HG03135 (cell line): ENCODE measurements around the gene BARX1.
"Not testable (repeated sequence)": the region's sequence is repeated elsewhere in the genome, so short reads cannot be mapped to it uniquely, and the experiment has no call there.

Experiments
- ATAC-seq: cut with Tn5 transposase; IDR thresholded peaks from one replicate; pipeline ENCODE4 v1.9.1; 2021; ENCODE audit warnings: mild to moderate bottlenecking, moderate library complexity; ENCODE audit not compliant: unreplicated experiment

The BARX1 gene

DNA sequence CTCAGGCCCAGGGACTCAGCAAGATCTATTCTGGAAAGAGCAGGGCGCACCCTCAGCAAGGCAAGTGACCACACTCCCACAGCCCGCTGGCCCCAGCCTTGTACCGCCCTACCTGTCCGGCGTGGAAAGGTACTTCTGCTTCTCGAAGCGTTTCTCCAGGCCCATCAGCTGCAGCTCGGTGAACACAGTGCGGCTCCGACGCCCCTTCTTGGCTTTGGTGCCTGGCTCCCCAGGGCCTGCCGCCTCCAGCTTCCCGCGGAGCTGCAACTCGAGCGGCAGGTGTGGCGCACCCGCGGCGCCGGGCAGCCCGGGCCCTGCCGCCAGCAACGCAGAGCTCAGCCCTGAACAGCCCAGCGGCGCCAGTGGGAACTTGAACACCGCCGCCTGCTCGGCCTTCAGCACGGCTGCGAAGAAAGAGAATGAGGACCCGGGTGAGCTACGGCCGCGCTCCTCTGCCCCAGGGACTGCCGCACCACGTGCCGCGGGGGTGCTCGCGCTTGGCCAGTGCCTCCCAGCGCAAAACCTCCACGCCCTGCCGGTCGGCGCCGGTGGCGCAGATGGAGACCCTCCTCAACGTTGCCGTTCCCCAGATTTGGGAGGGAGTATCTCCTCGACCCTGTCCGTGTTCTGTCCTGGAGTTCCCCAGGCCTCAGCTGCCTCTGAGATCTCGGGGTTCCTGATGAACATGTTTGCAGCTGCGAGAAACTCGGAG, 2.2 kb downstream of the BARX1 start:
- ATAC-seq, result no peak

DNA sequence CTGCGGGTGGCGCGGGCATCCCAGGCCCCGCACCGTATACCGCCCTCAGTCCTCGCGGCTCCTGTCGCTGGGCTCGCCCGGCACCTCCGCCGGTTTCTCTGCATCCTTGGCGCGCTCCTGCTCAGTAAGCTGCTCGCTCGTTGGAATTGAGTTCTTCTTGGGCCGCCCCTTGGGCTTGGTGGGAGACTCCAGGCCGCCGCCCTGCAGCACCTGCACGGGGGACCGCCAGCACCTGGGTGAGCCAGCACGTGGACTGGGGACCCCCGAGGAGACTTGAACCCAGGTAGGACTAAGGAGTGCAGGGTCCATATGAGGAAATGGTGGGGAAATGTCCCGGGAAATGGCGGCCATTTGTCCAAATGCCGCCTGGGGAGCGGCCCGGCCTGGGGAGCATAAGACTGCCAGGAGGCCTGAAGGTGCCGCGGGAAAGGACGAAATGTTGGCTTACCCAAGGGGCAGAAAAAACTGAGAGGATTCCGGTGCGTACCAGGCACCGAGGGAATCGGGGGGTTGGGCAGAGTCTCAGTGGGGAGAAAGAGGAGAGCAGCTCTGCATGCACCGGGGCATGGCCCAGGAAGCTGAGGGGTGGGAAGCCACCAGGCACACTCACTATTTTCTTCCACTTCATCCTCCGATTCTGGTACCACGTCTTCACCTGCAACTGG, 2.9 kb downstream of the BARX1 start:
- no peak for ATAC-seq

DNA sequence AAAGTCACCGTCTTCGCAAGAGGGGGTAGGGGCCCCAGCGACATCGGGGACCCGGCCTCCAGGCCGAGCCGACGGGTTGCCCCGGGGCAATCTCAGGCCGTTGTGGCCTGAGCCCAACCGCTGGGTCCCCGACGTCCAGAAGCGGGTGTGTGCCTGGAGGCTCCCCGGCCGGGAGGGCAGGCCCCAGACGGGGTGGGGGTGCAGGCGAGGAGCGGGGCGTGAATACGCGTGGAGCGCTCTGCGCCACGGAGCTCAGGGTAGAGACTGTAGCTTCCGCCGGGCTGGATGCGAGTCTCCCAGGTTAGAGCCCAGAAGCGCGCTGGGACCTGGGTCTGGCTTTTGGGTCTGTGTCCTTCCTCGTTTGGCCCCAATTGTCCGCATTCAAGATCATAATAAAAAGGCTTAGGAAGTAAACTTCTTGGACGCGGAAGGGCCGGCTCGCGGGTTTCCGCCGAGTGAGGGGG, 3.5 kb downstream of the BARX1 start:
- no peak for ATAC-seq

DNA sequence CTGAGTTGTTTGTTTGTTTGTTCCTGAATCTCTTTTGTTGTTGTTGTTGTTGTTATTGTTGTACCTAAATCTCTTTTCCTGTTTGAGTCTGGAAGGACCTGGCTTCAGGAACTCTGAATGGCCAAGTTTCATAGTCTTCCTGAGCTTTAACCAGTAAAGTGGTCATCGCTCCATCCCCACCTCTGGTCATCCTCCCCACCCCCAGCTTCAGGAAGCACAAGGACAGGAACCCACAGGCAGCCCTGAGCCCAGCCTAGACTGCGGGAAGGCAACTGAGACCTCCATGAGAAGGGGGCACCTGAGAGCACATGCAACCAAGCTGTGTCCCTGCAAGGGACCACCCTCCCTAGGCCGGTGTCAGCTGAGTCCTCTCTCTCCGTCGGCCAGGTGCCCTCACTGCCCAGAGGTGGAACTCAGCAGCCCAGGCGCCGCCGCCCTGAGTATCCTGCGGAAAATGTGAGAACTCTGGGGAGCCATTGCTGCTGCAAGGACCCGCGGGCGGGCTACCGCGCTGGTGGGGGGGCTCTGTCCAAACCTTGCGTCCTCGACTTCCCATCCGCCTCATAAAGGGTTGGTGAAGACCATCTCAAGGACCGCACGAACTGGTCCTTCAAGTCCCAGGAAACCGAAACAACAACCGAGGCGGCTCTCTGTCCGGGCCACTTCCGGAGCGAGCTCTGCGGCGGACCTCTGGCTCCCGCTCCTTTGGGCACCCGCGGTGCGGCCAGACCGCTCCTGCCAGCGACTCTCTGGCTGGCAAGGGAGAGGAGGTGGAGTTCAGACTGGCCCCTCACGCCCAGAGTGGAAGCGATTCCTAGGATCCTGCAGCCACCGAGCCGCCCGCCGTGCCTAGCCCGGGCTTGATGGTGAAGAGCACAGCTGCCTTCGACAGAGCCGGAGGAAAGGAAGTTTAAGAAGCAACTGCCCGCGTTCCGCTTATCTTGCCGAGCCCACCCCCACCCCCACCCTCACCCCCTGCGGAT, 4.2 kb downstream of the BARX1 start:
- no peak for ATAC-seq

- ATAC-seq, result no peak
These were observed 5.3 kb downstream of the BARX1 start for GRCh38 chr9:93949694-93950449.

DNA sequence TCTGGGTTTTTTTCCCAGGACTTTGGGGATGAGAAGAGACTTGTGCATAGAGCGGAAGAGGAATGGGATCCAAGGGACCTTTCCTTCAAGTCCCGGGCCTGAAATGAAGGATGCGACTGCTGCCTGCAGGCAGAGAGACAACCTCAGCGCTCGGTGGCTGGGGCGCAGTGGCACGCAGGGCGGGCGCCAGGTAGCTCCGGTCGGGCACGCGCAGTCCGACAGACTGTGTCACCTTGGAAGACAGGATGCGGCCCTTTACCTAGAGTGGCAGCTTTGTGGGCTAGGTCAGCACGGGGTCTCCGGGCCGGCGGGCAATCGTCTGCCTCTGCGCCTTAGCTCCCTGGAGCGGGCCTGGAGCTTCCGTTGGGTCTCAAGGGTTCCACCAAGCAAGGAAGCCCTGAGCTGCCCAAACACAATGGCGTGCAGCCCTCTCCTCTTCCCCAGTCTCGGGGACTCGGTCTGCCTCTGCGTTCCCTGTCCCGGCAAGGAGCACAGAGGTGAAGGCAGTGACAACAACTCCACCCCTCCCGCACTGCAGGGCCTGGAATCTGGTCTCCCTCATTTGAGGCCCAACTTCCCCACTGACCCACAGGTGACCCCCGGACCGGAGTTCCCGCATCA, 6.0 kb downstream of the BARX1 start:
- ATAC-seq, result no peak

DNA sequence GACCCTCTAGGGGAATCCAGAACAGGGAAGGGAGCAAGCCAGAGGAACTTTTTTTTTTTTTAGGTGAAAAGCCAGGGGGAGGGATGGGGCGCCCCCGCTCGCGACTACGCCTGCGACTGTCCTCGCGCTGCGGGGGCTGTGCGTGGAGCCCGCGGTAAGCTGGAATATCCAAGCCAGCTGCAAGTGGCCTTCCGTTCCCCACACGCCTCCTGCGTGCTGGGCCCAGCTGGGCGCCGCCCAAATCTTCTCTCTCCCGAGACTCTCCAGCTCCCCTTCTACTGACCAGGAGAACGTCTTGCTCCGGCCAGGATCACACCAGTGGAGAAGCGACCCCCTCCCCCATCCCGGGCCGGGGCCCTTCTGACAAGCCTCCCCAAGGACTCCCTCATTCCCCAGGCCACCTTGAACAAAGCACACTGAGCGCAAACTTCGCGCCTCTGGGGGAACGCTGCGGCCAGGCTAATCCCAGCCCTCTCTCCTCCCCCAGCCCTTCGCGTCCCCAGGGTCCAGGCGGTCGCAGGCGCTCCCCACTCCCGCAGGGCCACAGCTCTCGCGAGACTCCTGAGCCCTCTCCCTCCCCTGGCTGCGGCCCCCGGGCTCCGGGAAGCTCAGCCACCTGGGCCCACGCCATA, 6.6 kb downstream of the BARX1 start:
- ATAC-seq, result no peak

- no peak for ATAC-seq
These were observed 7.6 kb downstream of the BARX1 start for GRCh38 chr9:93947409-93948070.

DNA sequence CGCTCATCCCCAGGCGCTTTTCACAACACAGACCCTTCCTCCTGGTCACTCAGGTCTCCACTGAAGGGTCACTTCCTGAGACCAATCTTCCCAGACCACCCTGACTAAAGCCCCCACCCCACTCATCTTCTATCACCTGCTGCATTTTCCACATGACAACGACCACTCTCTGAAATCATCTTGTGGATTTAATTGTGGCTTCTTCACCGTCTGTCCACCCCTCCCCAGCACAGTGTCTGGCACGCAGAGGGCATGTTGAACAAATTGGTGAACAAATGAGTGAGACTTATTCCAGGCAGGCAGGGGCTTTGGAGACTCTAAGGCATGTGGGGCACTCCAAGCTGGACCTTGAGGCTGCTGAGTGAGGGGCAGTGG, 8.8 kb downstream of the BARX1 start:
- no peak for ATAC-seq

DNA sequence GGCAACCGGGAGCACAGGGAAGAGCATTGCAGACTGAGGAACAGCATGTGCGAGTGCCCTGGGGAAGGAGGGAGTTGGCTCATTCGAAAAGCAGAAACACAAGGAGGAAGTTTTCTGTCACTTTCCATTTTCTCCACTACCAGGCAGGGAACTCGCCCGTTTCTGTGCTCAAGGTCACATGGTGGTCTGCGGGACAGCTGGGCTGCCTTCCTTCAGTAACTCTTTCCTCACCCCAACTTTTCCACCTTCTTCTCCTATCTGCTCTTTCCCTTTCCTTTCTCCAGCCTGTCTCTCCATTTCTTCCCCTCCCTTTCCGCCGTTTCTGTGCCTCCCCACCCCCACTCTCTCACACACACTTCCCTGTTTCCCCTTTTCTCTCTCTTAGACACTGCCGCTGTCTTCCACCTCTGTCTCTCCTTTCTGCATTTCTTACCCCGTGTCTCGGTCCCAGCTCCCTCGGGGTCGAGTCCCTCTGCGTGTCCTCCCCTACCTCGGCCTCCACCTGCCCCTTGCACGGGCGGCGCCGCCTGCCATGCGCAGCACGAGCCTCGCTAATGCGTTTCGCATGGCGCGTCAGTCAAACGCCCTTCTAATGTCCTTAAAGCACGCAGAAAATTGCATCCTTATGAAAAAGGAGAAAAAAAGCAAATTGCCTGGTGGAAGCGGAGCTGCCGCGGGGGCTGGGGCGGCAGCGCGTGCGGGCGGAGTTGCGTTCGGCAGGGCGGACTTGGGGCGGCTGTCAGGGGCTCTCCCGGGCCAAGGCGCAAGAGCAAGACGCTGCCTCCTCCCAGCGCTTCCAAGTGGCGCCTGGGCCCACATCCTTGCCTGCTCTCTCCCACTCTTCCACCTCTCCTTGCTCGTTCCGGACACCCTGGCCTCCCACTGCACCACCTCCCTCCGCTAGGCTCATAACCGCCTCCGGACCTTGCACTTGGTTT, 9.5 kb downstream of the BARX1 start:
- ATAC-seq, result no peak

DNA sequence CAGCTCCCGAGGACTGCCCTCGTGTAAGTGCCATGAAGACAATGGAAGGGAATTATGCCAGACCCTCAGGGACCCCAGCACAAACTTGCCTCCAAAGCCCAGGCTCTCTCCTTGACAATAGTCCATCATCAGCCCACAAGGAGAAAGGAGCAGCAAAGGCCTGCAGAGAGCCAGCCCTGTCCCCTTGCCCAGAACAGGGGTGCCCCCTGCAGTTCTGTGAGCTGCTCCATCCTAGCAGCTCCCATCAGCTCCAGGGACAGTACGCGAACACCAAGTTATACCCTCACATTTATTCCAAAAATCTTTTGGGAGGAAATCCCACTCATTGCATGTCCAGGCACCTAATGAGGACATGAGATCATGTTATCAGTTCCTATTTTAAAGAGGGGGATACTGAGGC, 11.1 kb downstream of the BARX1 start:
- ATAC-seq, result no peak

GRCh38 chr9:93942161-93942560, 13.0 kb downstream of the BARX1 start:
- no peak for ATAC-seq

DNA sequence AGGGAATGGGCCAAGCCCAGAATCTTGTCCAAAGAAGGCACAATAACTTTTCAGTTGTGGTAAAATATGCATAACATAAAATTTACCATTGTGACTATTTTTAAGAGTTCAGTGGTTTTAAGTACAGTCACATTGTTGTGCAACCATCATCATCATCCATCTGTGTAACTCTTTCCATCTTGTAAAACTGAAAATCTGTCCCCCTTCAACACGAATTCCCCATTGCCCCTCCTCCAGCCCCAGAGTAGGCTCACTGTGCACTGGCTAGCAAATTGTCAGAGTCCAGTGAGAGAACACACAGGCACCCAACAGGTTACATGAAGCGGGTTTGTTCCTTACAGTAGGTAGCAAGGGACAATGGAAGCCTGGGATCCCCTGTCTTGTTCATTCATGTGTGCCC, 13.7 kb downstream of the BARX1 start:
- no peak for ATAC-seq

- ATAC-seq, result no peak
These were observed 14.2 kb downstream of the BARX1 start for GRCh38 chr9:93940951-93941350.

DNA sequence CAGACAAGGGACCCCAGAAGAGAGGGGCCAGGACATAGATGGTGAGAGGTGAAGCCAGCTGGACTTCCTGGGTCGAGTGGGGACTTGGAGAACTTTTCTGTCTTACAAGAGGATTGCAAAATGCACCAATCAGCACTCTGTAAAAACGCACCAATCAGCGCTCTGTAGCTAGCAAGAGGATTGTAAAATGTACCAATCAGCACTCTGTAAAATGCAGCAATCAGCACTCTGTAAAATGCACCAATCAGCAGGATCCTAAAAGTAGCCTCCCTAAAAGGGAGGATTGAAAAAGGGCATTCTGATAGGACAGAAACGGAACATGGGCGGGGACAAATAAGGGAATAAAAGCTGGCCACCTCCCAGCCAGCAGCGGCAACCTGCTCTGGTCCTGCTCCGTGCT, 15.6 kb downstream of the BARX1 start:
- ATAC-seq, result not testable (repeated sequence)

- no peak for ATAC-seq
These were observed 18.0 kb downstream of the BARX1 start for GRCh38 chr9:93937193-93937592.

DNA sequence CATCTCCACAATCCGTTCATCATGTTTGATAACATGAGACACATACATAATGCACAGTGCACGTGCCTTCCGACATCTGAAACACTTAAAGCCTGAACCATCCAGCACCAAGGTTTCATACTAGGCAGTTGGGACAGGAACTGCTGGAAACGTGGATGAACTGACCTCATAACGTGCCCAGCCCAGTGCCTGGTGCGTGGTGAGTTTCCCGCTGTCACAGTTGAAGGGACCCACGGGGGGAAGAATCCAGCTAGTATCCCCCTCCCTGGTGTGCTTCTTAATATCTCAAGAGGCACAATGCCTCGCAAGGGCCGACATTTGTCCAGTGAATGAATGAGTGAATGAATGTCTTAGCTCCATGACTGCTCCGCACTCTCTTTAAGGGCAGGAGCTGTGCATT, 23.2 kb downstream of the BARX1 start:
- ATAC-seq, result no peak

- ATAC-seq, result no peak
These were observed 25.1 kb downstream of the BARX1 start for GRCh38 chr9:93930070-93930469.
